GM19438 (cell line): ENCODE results near the gene AMER2.

Experiments
- ATAC-seq: cut with Tn5 transposase; IDR thresholded peaks from one replicate; pipeline ENCODE4 v1.9.1; 2021; ENCODE audit warnings: low read depth; ENCODE audit not compliant: unreplicated experiment

The AMER2 gene

DNA sequence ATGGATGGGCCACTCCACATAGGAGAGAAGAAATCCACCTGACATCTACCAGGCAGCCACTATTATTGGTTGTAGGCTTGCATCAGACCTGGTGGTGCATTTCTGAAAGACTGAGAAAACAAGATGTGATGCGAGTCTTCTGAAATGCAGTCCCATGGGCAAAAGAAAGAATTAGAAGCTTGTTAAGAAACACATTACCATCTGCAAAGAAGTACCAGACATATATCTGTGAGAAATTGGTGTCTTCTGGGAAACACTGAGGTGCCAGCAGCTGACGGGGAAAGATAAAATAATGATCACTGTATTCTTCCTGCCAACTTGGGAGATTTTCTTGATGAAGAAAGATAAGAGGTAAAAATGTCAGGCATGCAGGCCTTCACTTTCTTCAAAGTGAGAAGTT lies 14.4 kb downstream of the AMER2 start:
- ATAC-seq: no peak

DNA sequence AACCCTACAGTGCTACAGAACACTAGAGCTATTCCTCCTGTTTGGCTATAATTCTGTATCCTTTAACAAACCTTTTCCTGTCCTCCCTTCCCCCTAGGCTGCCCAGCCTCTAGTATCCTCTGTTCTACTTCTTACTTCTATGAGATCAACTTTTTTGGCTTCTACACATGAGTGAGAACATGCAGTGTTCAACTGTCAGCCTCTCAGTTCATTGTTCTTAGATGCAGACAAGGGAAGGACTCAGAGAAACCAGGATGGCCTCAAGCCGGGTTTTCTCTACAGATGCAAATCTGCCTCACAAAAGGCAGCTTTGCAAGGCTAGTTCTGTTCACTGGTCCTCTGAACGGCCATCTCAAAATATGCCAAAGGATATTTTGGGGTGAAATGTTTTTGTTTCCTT lies 18.4 kb downstream of the AMER2 start:
- ATAC-seq: no peak

DNA sequence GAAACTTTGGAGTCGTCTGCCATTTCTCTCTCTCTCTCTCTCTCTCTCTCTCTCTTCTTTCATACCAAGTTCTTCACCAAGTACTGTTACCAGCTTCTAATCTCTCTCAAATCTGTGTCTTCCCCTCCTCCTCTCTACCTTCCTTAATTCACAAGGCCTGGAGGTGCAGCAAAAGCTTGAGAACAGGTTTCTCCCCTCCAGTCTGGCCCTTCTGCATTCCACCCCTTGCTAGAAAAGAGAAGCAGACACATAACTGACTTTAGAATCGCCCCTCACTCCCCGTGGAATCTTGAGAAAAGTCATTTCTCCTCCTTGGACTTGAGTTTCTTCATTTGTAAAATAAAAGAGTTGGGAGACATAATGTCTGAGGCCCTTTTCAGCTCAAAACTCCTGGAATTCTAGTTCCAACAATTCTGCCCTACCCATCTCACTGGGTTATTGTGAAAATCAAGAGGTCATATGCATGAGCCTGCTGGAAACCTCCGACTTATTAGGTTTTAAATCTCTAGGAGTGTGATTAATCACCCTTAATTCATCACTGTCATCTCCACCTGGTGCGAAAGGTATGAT lies 20.4 kb downstream of the AMER2 start:
- ATAC-seq: no peak

DNA sequence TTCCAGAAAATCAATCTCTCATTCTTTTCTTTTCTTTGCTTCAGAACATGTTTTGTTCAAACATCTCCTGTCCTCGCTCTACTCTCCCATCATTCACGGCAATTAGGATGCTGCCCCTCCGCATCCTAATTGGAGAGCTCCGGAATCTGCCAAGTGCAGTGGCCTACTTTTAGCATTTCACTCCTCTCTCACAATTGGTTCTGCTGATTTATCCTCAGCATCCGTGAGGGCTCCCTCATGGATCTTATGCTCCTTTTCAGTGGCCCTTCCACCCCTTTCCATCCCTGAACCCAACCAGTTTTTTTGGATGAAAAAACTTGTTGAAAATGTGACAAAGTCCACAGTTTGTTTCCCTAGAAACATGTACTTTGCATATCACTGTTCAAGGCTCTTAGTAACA lies 22.4 kb downstream of the AMER2 start:
- ATAC-seq: no peak

DNA sequence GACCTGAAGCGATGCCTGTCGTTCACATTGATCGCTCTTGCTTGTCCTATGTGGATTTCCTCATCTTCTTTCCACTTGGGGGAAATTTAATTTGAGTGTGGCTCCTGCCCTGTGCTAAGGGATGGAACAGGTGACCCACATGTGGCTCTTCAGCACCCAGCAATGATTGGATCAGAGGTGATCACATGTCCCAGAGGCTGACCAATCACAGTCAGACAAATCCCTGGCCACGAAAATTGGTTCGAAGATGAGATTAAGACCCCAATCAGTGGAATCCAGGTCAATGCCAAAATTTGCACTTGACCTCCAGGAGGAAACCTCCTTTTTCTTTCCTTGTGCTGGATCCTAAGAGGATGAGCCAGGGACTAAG lies 23.7 kb downstream of the AMER2 start:
- no peak for ATAC-seq

DNA sequence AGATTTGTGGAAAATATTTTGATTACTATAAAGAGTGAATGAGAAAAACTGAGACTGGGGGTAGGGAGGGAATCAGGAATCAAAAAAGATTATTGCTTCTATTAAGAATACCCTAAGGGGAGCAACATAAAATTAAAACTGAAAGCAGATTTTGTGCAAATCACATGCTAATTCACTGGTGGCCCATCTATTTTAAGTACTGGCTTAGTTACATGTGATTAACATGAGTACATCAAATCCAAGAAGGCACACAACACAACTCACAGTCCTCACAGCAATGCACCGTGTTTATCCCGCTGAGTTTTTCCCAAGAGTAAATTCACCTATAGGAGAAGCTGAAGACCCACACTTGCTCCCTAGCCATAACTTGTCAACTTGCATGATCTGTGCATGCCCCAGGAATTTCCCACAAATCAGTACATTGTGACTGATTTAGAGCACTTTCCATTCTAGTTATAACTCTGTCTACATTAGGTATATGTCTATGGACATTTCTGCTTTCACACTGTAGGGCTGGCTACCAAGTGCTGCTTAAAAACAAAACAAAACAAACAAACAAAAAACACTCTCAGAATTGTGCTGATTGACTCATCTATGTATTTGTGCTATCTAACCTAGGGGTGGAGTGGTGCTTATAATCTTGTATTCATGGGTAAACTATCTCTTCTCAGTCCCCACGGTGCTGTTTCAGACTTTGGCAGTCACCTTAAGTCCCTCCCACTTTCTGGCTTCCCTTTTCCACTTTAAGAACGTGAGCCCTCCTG lies 24.3 kb downstream of the AMER2 start:
- no peak for ATAC-seq

DNA sequence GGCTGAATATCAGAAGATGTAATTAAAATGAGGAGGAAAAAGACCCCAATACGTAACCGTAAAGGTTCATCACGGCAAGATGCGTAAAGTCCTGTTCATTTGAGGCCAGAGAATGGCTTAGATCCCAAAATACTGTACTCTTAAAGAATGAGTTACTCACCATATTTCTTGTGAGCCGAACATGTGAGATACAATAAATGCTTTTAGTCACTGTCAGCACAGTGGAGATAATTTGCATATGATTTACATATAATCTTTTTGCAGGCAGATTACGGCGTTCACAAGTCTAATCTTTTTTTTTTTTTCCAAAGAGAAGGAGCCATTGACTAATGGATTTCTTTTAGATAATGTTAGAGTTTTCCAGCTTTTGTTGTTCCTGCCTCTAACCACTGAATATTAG lies 28.4 kb downstream of the AMER2 start:
- no peak for ATAC-seq

DNA sequence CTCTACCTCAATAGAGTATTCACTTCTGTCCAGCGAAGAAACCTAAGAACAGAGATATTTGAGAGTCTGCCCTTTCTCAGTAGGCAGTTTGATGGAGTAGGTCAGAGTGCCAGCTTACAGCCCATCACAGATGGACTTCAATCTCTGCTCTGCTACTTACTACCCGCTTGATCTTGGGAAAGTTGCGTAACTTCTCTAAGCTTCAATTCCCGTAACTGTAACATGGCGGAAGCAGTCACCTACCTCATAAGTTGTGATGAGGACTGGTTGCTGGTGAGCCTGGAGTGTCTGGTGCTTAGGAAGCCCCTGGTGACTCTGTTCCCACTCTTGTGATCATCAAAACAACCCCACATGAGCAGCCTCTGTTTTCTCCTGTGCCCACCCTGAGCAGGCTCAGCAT lies 31.0 kb downstream of the AMER2 start:
- ATAC-seq: no peak

DNA sequence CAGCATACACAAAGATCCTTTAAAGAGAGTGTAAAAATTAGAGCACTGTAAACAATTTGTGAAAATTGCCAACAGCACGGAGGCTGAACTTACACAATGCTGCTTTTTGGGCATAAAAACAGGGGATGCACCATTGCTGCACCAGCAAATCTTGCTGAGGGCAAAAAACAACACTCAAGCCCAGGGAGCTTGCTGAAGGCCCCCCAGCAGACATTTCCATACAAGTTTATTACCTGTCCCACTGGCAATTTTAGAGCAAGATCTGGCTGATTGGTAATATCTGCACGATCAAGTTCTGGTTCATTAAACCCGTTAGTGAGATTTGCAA lies 34.3 kb downstream of the AMER2 start:
- no peak for ATAC-seq

DNA sequence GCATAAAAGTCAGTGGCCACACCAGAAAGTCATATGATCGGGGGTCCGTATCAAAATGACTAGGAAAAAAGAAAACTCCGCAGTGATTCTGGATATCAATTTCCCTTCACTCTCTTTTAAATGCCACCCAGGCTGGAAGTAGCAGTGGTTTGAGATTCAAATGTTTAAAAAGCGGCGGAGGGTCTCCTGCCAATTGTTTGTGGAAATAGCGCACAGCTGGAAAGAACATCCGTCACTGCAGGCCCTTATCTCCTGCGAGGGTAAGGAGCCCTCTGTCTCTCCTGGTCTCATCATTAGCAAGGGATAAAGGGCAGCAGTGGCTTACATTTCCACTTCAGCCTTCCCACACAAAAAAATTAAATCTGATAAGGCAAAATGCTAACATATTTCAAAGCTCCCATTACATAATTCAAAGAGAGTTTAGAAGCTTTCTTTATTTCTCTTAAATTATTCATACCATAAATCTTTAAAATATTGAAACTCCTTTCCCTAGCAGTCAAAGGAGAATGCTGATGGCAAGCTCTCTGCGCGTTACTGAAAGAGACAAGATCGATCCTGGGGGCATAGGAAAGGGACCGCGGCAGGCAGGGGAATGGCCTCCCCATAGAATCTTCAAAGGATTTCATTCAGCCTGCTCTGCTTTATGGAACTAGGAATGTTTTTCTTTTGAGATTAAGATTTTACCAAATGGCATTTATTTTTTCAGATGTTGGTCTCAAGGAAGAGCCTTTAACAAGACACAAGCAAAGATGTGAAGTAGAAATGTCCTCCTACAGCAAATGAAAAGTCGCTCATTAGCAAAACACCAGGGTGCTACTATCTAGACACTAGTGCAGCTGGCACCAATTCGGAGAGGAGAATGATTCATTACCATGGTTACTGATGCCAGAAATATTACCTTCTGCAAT lies 35.0 kb downstream of the AMER2 start:
- no peak for ATAC-seq

DNA sequence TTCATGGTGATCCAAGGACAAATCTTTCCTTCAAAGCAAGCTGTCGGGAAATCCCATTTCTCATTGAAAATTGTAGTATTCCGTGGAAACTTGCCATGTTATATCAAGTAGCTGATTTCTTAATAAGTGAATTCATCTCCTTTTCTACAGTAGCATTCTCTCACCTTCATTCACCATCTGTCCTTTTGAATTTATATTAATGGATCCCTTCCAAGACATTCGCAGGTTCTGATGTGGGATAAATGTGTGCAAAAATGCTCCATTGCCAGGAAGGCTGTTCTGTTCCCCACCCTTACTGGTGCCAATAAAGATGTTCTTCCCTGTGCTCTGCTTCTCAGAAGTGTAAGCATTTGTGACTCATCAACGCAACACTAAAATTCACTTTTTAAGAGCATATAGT lies 36.2 kb downstream of the AMER2 start:
- ATAC-seq: no peak

DNA sequence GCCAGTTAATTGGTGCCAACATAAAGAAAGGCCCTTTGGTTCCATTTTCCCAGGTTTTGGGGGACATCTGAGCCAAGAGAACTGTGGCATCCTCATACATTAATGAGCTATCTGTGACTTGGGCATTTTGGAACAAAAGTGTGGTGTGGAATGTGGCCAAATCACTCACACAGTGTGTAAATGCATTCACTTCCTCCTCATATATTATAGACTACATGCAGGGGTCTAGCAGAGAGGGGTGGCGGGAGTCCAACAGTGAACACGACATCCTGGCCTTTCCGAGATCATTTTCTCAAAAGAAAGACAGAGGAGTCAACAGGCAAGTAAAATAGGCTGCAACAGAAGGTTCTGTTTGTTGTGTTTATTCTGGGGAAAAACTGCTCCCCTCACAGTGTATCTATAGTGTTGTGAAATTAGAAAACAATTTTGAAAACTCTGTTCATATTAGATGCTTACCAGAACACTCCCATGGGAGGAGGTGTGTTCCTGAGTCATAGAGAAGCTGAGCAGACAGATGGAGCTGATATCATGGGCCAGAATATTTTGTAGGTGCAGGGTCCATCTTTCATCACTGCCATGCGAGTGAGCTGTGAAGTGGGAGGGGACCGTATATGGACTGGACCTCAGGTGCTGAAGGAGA lies 39.2 kb downstream of the AMER2 start:
- ATAC-seq: no peak

DNA sequence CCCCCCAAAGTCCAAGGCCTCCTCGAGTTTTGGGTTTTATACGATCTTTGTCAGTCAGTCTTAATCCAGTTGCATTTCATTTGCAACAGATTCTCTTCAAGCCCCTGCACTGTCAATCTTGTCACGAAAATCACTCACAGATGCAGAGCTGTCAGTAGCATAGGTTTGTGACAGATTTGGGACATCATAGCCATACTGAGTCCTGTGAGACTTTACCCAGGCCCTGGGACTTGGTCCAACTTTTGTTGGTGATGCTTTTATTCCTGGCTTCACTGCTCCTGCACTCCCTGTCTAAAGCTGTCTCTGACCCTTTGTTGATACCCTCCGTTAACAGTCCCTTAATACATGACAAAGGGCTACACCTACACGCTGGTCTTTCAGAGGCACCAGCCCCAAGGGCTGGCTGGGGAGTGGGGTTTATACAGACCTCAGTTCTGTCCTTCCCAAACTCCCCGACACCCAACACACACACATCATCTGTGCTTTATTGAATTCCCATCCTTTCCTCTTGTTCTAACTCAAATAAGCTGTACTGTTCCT lies 40.1 kb downstream of the AMER2 start:
- ATAC-seq: no peak

DNA sequence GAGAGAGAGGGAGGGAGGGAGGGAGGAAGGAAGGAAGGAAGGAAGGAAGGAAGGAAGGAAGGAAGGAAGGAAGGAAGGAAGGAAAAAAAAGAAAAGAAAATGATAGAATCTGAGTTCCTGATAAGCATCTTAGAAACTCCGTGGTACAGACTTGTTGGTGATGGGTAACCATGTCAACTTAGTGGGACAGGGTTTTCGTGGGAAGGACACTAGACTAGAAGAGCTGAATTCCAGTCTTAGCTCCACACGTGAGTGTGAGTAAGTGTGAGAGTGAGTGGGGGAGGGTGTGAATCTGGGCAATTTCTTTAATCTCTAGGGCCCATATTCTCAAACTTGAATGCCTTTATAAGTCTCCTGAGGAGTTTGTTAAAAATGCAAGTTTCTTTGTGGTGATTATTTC lies 41.1 kb downstream of the AMER2 start:
- ATAC-seq: no peak

DNA sequence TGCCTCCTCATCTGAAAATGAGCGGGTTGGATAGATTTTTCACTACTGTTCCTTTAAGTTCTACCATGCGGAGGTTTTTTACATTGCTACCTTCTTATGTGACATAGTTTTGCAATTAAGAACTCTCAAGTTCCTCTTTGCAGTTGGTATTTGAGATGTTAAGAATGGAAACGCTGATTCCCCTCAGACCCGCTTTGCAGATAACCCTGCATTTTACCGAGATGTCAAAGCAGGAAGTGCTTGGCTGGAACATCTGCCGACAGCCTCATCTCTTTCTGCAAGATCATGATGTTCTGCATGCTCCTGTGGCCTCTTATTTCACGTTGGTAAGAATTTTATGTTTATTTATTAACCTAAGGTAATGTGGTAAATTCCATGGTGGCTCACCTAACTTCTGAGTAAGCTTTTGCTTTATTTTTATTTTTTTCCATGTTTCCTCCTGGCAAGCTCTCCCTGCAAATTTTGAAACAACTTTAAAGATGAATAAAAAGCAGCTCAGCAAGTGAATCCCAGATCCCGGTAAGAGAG lies 53.6 kb downstream of the AMER2 start:
- ATAC-seq: no peak

DNA sequence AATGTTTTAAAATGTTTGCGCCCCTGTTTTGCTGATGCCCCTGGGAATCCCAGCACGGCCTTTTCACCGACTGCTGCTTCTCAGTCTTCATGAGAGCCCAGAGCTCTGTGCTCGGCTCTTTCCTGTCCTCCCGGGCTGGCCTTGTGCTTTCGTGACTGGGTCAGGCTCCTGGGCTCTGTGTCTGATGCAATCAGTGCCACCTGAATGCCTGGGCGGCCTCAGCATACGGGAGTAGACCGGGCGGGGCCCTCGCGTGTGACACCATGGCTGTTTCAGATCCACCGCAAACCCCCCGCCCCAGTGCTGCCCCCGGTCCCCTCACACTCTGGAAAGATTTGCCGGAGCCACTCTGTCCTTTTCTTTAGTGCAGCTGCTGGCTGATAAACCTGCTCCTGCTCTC lies 54.8 kb downstream of the AMER2 start:
- ATAC-seq: no peak

DNA sequence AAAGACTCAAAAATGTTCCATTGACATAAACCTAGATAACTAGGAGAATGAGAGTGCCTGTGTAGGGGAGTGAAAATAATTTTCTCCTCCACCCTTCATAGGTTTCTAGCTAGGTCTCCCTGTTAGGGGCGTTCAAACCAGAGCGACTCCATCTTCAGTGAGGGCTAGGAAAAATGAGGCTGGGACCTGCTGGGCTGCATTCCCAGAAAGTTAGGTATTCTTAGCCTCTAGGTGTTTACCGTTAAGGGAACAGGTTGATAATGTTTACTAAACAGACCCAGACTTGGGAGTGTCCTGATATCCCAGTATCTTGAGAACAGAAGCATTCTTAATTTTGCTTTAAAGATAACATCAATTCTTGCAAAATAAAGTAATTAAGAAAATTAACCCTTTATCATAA lies 56.0 kb downstream of the AMER2 start:
- ATAC-seq: no peak

DNA sequence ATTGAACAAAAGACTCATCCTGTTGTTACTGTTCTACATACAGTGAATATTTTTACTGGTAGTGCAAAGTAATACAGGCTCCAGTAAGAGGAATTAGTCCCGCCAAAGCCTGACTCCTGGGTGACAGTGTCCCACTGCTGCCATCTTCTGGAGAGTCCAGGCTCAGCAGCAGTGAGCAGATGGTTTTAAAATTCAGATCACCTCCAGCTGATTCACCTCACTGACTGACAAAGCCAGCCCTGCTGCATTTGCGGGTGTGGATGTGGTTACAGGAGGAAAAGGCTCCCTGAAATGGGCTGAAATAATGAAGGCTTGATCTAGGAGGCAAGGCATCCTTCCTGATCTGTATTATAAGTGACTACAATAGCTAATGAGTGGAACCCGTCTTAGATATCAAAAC lies 57.9 kb downstream of the AMER2 start:
- ATAC-seq: peak; percentile 56

DNA sequence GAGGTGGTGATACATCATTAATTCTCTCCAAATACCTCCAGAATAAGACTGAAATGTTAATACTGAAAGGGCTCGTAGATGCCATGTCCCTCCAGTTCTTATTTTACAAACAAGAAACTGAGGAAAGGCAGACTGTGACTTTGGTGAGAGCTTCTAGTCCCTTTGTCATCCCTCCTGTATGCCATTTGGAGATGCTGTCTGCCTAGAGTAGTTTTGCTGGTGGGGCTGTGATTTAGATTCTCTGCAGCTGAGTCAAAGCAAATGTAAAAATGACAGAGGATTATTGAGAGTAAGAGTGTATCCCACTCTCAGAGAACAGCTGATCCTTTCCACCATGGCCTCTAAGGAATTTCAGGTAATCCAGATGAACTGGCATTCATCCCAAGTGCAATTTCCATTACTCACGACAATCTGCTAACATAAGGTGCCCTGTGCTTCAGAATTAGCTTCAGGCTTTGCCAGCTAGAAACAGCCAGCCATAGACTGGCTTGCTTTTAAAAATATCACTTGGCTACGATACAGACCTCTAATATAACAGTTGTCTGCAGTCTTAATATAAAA lies 59.3 kb downstream of the AMER2 start:
- ATAC-seq: no peak
